ENCODE data around the gene CHMP2A. TPM values are rescaled to one million over a fixed set of nuclear protein-coding genes. Genes with fewer than 3 reads are reported as not detected.

CHMP2A gene
- total and polyA plus RNA-seq, 2 of the 4 experiments (the other 2 are of a cell fraction) = 105 to 183 TPM

DNA sequence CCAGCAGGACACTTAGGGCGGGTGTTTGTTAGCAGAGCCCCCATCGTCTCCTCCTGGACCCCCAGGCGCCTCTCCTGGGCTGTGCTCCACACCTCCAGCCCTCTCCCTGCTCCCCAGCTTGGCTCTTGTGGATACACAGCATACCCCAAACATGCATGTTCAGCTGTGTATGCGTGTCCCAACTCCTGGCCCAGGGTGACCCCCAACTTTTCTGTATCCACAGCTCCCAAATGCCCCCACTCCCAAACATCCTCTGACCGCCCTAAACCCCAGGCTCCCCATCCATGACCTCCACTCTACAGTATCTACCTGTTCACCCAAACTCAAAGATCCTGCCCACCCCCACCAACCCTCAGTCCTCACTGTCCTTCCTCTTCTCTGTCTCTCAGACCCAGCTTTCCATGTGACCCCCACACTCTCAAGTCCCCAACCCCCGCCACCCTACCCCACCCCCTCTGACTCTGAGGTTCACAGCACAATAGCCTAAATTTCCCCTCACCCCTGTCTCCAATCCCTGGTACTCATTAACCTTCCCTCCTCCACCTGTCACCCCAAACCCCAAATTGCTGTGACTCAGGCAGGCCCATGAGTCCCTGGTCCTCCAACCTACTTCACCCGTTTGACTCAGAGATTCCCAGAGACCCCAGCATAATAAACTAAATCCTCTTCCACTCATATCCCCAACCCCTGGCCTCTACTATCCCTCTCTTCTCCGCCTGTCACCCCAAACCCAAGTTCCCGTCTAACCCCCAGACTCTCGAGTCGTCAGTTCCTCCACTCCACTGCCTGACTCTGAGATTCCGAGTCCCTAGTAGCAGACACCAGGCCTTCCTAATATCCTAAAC, 2.5 kb upstream of the CHMP2A start:
- H3K56ac ChIP-seq (ENCODE audit: extremely low read depth, insufficient read depth, low read length) = peak overlapping the region; percentile 87
- H3K18ac ChIP-seq (ENCODE audit: low read depth, low read length) = no peak overlapping the region
- peak overlapping the region; percentile 82 for H3K4me2 ChIP-seq (ENCODE audit: low read depth, low read length)
- peak overlapping the region; percentile 94 for H3K27ac ChIP-seq (ENCODE audit: insufficient read depth, low read length)
- H2AK9ac ChIP-seq (replicated peaks; ENCODE audit: low read depth, low read length, poor library complexity) = peak overlapping the region; percentile 96
- H2AFZ ChIP-seq (replicated peaks; ENCODE audit: low read length, poor library complexity) = no peak overlapping the region
- H3K36me3 ChIP-seq (ENCODE audit: control insufficient read depth, insufficient read depth, low read length) = peaks cover 15% of the 10 kb centered on the region
- H3K14ac ChIP-seq (replicated peaks; ENCODE audit: low read depth, low read length) = peak overlapping the region; percentile 44
- peak overlapping the region; percentile 75 for H2BK5ac ChIP-seq (ENCODE audit: low read depth, low read length, poor library complexity, severe bottlenecking)
- CTCF ChIA-PET = no interaction called here
- peaks cover 18 to 60% of the 10 kb centered on the region in 2 experiments for H3K79me1 ChIP-seq (ENCODE audit: low read depth in 1 of 2, low read length in 2 of 2)
- DNase-seq (no peak), ATAC-seq (ENCODE audit: low read depth) (no peak)
- no peak overlapping the region for H2BK15ac ChIP-seq (ENCODE audit: low read depth, low read length)
- H3K23ac ChIP-seq (ENCODE audit: low read depth, low read length) = peak overlapping the region; percentile 79
- H3K9ac ChIP-seq (ENCODE audit: low read depth, low read length) = peak overlapping the region; percentile 97
- H4K20me1 ChIP-seq (ENCODE audit: insufficient read depth, low read length) = peaks cover 12% of the 10 kb centered on the region
- dilution Hi-C loops (cut with HindIII; ENCODE audit: low sequenced_read_pairs, unreplicated experiment) = no loop called here
- H4K8ac ChIP-seq (ENCODE audit: low read depth in 2 of 2, low read length in 2 of 2) = peak overlapping the region; percentile 34 to 86; a peak in 1 of 4 replicates
- no peak overlapping the region for H2BK120ac ChIP-seq (ENCODE audit: low read depth, low read length)
- peak overlapping the region; percentile 74 for H3K4ac ChIP-seq (ENCODE audit: low read depth, low read length)
- WGBS, 2 experiments (ENCODE audit: extremely low coverage in 2 of 2, insufficient read length in 1 of 2) = 14% methylated on average over 7 of the region's 12 CpGs; no CpG with 5 or more reads in 1 of the 2 experiments
- peaks cover 28% of the 10 kb centered on the region for H3K9me1 ChIP-seq (ENCODE audit: insufficient read depth, low read length)
- H4K91ac ChIP-seq (ENCODE audit: insufficient read depth, low read depth, low read length) = no peak overlapping the region; the same call in 1 of the 2 replicates
- BruUV-seq (replicated peaks) = no TSS peak
- peak overlapping the region; percentile 88 for H2AK5ac ChIP-seq (ENCODE audit: low read depth, low read length)
- POLR2A ChIA-PET (ENCODE audit: unreplicated experiment) = no interaction called here
- H3K4me1 ChIP-seq (ENCODE audit: control insufficient read depth, insufficient read depth, low read length) = peaks cover 28% of the 10 kb centered on the region
- peak overlapping the region; percentile 81 for H3K4me3 ChIP-seq (ENCODE audit: insufficient read depth, low read depth, low read length)
- H3K27me3 ChIP-seq (ENCODE audit: control insufficient read depth, insufficient read depth, low read length) = no peaks in the 10 kb centered on the region
- no peak overlapping the region for H4K5ac ChIP-seq (ENCODE audit: low read depth, low read length)
- intact Hi-C loops (cut with micrococcal nuclease) = loop anchor here (2.0 kb wide), 1 partner anchor 13 kb away; the partner anchor contains the start of gene TRIM28
- H3K9me3 ChIP-seq (ENCODE audit: control insufficient read depth, insufficient read depth, low read length) = no peaks in the 10 kb centered on the region
- no peak overlapping the region for H2BK20ac ChIP-seq (ENCODE audit: low read depth, low read length)
- in situ Hi-C loops (cut with MboI; ENCODE audit: low sequenced_read_pairs) = no loop called here
- TF ChIP-seq FOS (IDR thresholded peaks at IDR 0.05; ENCODE audit: low read depth, low read length) (no peak), SMC3 (IDR thresholded peaks at IDR 0.05; ENCODE audit: low read depth, low read length) (no peak), CEBPB (IDR thresholded peaks at IDR 0.05; ENCODE audit: low read depth, low read length) (no peak), MXI1 (IDR thresholded peaks at IDR 0.05; ENCODE audit: borderline replicate concordance, low read depth, low read length) (no peak), MAZ (IDR thresholded peaks at IDR 0.05; ENCODE audit: borderline replicate concordance, low read depth, low read length) (no peak), CHD1 (IDR thresholded peaks at IDR 0.05; ENCODE audit: low read depth, low read length) (no peak), POLR2A (IDR thresholded peaks at IDR 0.05; ENCODE audit: low read depth, low read length) (no peak), MAFK (IDR thresholded peaks at IDR 0.05; ENCODE audit: low read depth, low read length) (no peak), RFX5 (IDR thresholded peaks at IDR 0.05; ENCODE audit: low read depth, low read length) (no peak), BHLHE40 (IDR thresholded peaks at IDR 0.05; ENCODE audit: low read depth, low read length) (no peak), RCOR1 (IDR thresholded peaks at IDR 0.05; ENCODE audit: insufficient replicate concordance, low read length) (no peak), RAD21 (IDR thresholded peaks at IDR 0.05; ENCODE audit: low read length) (no peak)
- TF ChIP-seq, protein P1, sequence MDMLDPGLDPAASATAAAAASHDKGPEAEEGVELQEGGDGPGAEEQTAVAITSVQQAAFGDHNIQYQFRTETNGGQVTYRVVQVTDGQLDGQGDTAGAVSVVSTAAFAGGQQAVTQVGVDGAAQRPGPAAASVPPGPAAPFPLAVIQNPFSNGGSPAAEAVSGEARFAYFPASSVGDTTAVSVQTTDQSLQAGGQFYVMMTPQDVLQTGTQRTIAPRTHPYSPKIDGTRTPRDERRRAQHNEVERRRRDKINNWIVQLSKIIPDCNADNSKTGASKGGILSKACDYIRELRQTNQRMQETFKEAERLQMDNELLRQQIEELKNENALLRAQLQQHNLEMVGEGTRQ (IDR thresholded peaks at IDR 0.05; ENCODE audit: low read depth, low read length) = no peak
- TF ChIP-seq, protein P2, sequence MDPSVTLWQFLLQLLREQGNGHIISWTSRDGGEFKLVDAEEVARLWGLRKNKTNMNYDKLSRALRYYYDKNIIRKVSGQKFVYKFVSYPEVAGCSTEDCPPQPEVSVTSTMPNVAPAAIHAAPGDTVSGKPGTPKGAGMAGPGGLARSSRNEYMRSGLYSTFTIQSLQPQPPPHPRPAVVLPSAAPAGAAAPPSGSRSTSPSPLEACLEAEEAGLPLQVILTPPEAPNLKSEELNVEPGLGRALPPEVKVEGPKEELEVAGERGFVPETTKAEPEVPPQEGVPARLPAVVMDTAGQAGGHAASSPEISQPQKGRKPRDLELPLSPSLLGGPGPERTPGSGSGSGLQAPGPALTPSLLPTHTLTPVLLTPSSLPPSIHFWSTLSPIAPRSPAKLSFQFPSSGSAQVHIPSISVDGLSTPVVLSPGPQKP (IDR thresholded peaks at IDR 0.05; ENCODE audit: borderline replicate concordance, low read depth, low read length) = no peak
